Lung (tissue), 16 donors: ENCODE measurements around the gene NOC2L. TPM values are rescaled to one million over a fixed set of nuclear protein-coding genes. Genes with fewer than 3 reads are reported as not detected.
A peak's percentile ranks its signal among the peaks of the same experiment; 100 is the strongest.

Experiments
- ATAC-seq: fragments of 200-7000 bp; cut with Tn5 transposase; one replicate; pipeline ENCODE4 v1.9.1; 2020; ENCODE audit warnings: moderate number of reproducible peaks; ENCODE audit not compliant: insufficient read depth, low FRiP score
- DNase-seq, 3 donors: peaks; one replicate each; pipeline ENCODE4 v3.0.0-alpha.2; 2013 to 2017
- H3K27ac ChIP-seq, 2 donors: one replicate each; pipeline ENCODE4 v1.5.1; 2013; ENCODE audit warnings: mild to moderate bottlenecking in 2 of 2, moderate library complexity in 2 of 2, control low read depth in 1 of 2, inconsistent platforms in 1 of 2, low read depth in 1 of 2, low read length in 1 of 2
- H3K27me3 ChIP-seq, 3 donors: one replicate each; pipeline ENCODE4 v1.5.1; 2013; ENCODE audit warnings: low read length in 2 of 3; ENCODE audit not compliant: control insufficient read depth in 3 of 3, insufficient read depth in 3 of 3
- H3K36me3 ChIP-seq, 4 donors: one replicate each; pipeline ENCODE4 v1.5.1; 2013; ENCODE audit warnings: low read length in 4 of 4, mild to moderate bottlenecking in 1 of 4, moderate library complexity in 1 of 4; ENCODE audit not compliant: control insufficient read depth in 4 of 4, insufficient read depth in 4 of 4
- H3K4me1 ChIP-seq, 5 donors: one replicate each; pipeline ENCODE4 v1.5.1; 2013; ENCODE audit warnings: low read length in 5 of 5, mild to moderate bottlenecking in 2 of 5, moderate library complexity in 1 of 5; ENCODE audit not compliant: control insufficient read depth in 5 of 5, insufficient read depth in 5 of 5
- H3K4me3 ChIP-seq: one replicate; pipeline ENCODE4 v1.5.1; 2013; ENCODE audit warnings: mild to moderate bottlenecking, control low read depth, moderate library complexity
- H3K9ac ChIP-seq, 2 donors: one replicate each; pipeline ENCODE4 v1.5.1; 2013; ENCODE audit warnings: low read length in 2 of 2, control low read depth in 1 of 2; ENCODE audit not compliant: insufficient read depth in 1 of 2
- H3K9me3 ChIP-seq, 4 donors: one replicate each; pipeline ENCODE4 v1.5.1; 2013; ENCODE audit warnings: low read length in 3 of 4, mild to moderate bottlenecking in 1 of 4, moderate library complexity in 1 of 4; ENCODE audit not compliant: control insufficient read depth in 4 of 4, insufficient read depth in 3 of 4
- WGBS, 2 donors: extraction: QIAGEN DNeasy Blood & Tissue Kit; methylation state at CpG; one replicate each; pipeline ENCODE4 v1.1.7; 2013; 5-methylcytosine and 5-hydroxymethylcytosine counted together
- long read RNA-seq, 5 donors: transcript quantifications; one replicate each; lab custom pipeline, GENCODE V29; 2026
- polyA plus RNA-seq, 2 donors: library from polyadenylated mRNA; stranded (reverse); fragments of 200-250 nt; gene quantifications; one replicate each; pipeline ENCODE4 v1.2.1, GENCODE V29; 2013
- total RNA-seq, 2 donors: library from RNA; depleted of rRNA in 1 of 2; stranded (reverse); fragments of >200 nt in 1 of 2; gene quantifications; one replicate each; pipeline ENCODE4 v1.2.1, GENCODE V29; 2014 to 2021
- TF ChIP-seq, protein P1 (sequence below): IDR thresholded peaks from 2 replicates; pipeline ENCODE4 v1.5.1; 2012; ENCODE audit warnings: mild to moderate bottlenecking; ENCODE audit errors: control extremely low read depth, extremely low read depth
- donor health status: control.
- donor health status: control.
- donor health status: Bipolar disorder and iron deficiency.
- donor health status: healthy.
- donor health status: DM: yes; HTN: yes; CAD: no.

NOC2L gene
- total RNA-seq (10 to 100 TPM; 39.0 to 74.2 TPM), polyA plus RNA-seq (10 to 100 TPM; 61.2 to 86.6 TPM)
- long read RNA-seq, donor 1, transcript NOC2L-201 (19 exons, 2,790 nt) = major isoform, 7 of 8 reads
- long read RNA-seq, donor 1, partial matches to known transcripts = 0 of 8 reads
- long read RNA-seq, donor 1, other reads (novel, unspliced or antisense) = 0 of 8 reads
- long read RNA-seq, donor 2, partial matches to known transcripts = 0 of 5 reads
- long read RNA-seq, donor 2, other reads (novel, unspliced or antisense) = 0 of 5 reads
- long read RNA-seq, donor 3 = 0 reads
- long read RNA-seq, donor 4, partial matches to known transcripts = 7 of 12 reads
- long read RNA-seq, donor 4, other reads (novel, unspliced or antisense) = 0 of 12 reads
- long read RNA-seq, donor 5, partial matches to known transcripts = 0 of 8 reads
- long read RNA-seq, donor 5, other reads (novel, unspliced or antisense) = 0 of 8 reads

DNA sequence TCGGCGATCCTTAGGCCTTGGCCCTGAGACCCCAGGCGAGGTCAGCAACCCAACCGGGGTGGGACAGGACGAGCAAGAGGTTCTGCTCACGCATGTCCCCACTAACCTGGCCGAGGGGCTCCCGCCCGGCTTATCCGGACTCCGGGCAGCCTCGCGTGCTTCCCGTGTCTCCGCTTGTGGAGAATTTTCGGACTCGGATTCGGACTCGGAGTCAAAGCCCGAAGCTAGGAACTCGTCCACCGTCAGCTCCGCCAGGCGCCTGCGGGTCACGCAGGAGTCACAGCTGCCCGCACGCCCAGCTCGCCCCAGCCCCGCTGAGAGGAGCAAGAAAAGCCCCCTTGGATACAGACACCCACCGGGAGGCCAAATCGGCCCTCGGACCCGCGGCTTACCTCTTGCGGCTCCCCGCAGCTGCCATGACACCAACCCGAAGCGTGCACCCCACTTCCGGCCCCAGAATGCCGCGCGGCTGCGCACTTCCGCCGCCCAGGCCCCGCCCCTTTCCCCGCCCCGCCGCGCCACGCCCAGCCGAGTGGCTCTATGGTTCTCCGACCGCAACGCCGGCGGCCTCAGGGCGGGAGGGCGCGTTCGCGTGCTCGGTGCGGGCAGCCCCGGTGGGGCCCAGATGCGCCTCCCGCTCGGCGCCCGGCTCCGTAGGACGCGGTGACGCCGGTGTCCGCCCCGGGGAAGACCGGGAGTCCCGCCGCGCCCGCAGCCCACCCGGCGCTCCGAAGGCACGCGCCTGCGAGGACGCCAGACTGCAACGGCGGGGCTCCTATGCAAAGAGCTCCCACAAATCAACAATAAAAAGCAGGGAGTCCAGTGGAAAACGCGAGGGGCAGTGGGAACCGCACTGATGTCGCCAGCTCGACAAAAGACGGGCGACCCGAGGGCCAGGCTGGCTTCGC is at the start of gene NOC2L:
TSS of gene NOC2L (minus strand) at position 434 of the 908 bp plus-strand sequence. CDS start at position 418, 16 bp downstream.
- H3K9ac ChIP-seq = peak within 1 kb of the TSS; percentile 63 to 84
- H3K27ac ChIP-seq = peak within 1 kb of the TSS in 1 of 2 donors; percentile 42
- WGBS, 2 donors = 7 to 9% methylated on average over 83 to 101 of the region's 101 CpGs
- H3K4me3 ChIP-seq = peak within 1 kb of the TSS; percentile 89
- TF ChIP-seq, protein P1, sequence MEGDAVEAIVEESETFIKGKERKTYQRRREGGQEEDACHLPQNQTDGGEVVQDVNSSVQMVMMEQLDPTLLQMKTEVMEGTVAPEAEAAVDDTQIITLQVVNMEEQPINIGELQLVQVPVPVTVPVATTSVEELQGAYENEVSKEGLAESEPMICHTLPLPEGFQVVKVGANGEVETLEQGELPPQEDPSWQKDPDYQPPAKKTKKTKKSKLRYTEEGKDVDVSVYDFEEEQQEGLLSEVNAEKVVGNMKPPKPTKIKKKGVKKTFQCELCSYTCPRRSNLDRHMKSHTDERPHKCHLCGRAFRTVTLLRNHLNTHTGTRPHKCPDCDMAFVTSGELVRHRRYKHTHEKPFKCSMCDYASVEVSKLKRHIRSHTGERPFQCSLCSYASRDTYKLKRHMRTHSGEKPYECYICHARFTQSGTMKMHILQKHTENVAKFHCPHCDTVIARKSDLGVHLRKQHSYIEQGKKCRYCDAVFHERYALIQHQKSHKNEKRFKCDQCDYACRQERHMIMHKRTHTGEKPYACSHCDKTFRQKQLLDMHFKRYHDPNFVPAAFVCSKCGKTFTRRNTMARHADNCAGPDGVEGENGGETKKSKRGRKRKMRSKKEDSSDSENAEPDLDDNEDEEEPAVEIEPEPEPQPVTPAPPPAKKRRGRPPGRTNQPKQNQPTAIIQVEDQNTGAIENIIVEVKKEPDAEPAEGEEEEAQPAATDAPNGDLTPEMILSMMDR = no peak
- DNase-seq = peak; percentile 91 to 96 (median 94)
- H3K27me3 ChIP-seq = no peaks in the 10 kb centered on the region
- peak; percentile 95 for ATAC-seq
- H3K9me3 ChIP-seq = no peaks in the 10 kb centered on the region
- H3K4me1 ChIP-seq = peaks cover 0 to 13% (median 4%) of the 10 kb centered on the region in 5 donors
- peaks cover 4 to 33% (median 8%) of the 10 kb centered on the region in 4 donors for H3K36me3 ChIP-seq

DNA sequence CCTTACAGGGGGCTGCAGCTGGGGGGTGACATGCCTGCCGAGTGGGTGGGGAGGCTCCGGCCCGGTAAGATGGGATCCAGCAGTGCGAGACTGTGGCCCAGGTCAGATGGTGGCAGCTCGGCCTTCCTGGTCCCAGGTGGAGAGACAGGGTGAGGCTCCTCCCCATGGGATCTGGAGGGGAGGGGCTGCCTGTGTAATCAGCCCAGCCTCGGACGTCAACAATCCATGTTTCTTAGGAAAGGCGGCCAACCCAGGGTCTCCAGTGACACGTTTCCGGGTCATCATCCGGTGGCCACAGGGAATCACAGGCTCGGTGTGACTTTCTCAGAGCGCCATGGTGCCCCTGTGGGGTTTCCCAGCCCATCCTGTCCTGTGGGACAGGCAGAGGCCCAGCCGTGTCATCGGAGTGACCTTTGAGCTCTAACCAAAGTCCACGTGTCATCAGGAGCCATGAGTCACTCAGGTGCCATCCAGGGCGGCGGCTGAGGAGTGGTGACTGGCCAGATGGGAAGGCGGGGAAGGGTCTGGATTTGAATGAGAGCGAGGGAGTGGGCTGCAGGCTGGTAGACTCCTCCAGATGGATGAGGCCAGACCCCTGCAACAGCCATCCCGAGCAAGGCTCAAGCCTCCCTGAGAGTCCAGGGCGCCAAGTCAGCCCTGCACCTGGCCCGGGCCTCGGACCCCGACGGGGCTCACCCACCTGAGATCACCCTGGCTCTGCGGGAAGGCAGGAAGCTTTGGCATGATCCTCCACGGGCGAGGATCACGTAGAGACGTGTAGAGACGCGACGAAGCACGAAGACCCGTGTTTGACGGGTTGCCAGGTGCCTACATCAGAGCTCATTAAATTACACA is 47.5 kb upstream of the NOC2L start:
- no peak overlapping the region for H3K9ac ChIP-seq

DNA sequence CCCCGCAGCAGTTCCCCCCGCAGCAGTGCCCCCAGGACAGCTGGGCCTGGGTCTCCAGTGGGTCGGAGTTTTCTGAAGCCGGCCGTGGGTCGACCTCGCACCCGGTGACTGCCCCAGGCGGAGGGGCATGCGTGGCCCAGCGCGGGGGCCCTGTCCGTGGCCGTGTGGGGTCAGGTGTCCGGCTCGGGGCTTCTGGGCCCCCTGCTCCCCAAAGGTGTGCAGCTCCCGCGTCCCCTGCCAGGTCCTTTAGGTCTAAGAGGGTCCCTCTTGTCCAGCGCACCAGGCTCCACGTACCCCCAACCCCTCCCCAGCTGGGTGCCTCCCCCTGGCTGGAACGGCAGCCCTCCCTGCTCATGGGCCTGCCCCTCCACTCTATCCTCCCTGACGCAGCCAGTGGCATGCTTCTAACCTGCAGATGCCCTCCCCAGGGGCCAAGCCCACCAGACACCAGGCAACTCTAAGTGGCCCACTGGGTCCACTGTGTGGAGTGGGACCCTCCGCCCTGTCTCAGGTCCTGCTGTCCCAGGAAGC is 46.8 kb upstream of the NOC2L start:
- DNase-seq = no peak

More for the DNA sequence above, 47.5 kb upstream of the NOC2L start:
- no peaks in the 10 kb centered on the region for H3K9me3 ChIP-seq
- H3K27me3 ChIP-seq = no peaks in the 10 kb centered on the region
- 85 to 93% methylated on average over 37 of the region's 37 CpGs for WGBS, 2 donors
- DNase-seq = no peak
- TF ChIP-seq, protein P1 = no peak
- no peak overlapping the region for H3K4me3 ChIP-seq
- no peak overlapping the region for H3K27ac ChIP-seq
- ATAC-seq = no peak
- no peaks in the 10 kb centered on the region for H3K36me3 ChIP-seq
- peaks cover 0 to 17% (median 15%) of the 10 kb centered on the region in 5 donors for H3K4me1 ChIP-seq

More for the DNA sequence above, 46.8 kb upstream of the NOC2L start:
- H3K4me1 ChIP-seq = peaks cover 0 to 21% (median 16%) of the 10 kb centered on the region in 5 donors
- H3K9me3 ChIP-seq = no peaks in the 10 kb centered on the region
- no peaks in the 10 kb centered on the region for H3K36me3 ChIP-seq
- no peak for ATAC-seq
- no peak overlapping the region for H3K4me3 ChIP-seq
- H3K27ac ChIP-seq = no peak overlapping the region
- no peak overlapping the region for H3K9ac ChIP-seq
- H3K27me3 ChIP-seq = no peaks in the 10 kb centered on the region
- 70 to 71% methylated on average over 14 to 23 of the region's 23 CpGs for whole genome bisulfite sequencing, 2 donors
- TF ChIP-seq, protein P1 = no peak
